Activated B cell treated with CpG ODN at 0.5 μM for 24 hours (primary cell): ENCODE measurements around the gene HTR4. TPM values are rescaled to one million over a fixed set of nuclear protein-coding genes. Genes with fewer than 3 reads are reported as not detected.
A peak's percentile ranks its signal among the peaks of the same experiment; 100 is the strongest.

Experiments
- ATAC-seq: fragments of 200-7000 bp; cut with Tn5 transposase; one replicate; pipeline ENCODE4 v1.10.0; 2021; ENCODE audit warnings: low read depth, mild to moderate bottlenecking, moderate library complexity
- CTCF ChIA-PET: fragments of 350-600 bp; sonication (Branson Sonifier 250); formaldehyde crosslinking; loops from one replicate; lab custom pipeline; 2021; ENCODE audit warnings: antibody characterized with exemption; lab: Charles Lee
- POLR2A ChIA-PET: fragments of 350-600 bp; sonication (Branson Sonifier 250); formaldehyde crosslinking; loops from one replicate; lab custom pipeline; 2021; ENCODE audit warnings: antibody characterized with exemption; lab: Charles Lee
- DNase-seq: peaks from one replicate; pipeline ENCODE4 v3.0.0; 2022
- H3K27ac Mint-ChIP-seq: one replicate; pipeline ENCODE4 v1.8.0; 2020; ENCODE audit warnings: mixed read lengths
- H3K27me3 Mint-ChIP-seq: one replicate; pipeline ENCODE4 v1.8.0; 2021; ENCODE audit warnings: mixed read lengths
- H3K36me3 Mint-ChIP-seq: one replicate; pipeline ENCODE4 v1.8.0; 2021; ENCODE audit warnings: low read depth, mixed read lengths
- H3K4me1 Mint-ChIP-seq: one replicate; pipeline ENCODE4 v1.8.0; 2021; ENCODE audit warnings: mixed read lengths
- H3K4me3 Mint-ChIP-seq: one replicate; pipeline ENCODE4 v1.8.0; 2020; ENCODE audit warnings: mild to moderate bottlenecking, mixed read lengths
- H3K9me3 Mint-ChIP-seq: one replicate; pipeline ENCODE4 v1.8.0; 2020; ENCODE audit warnings: mixed read lengths
- CTCF ChIP-seq: fragments of 200-600 bp; IDR thresholded peaks from one replicate; pipeline ENCODE4 v1.8.0; 2022; ENCODE audit warnings: antibody characterized with exemption, mild to moderate bottlenecking
- intact Hi-C: fragments of 100-400 bp; cut with micrococcal nuclease; formaldehyde crosslinking; loops from one replicate; pipeline ENCODE4 v1.15.1; 2024
- total RNA-seq: library from RNA; stranded (reverse); gene quantifications from 2 replicates; pipeline ENCODE4 v1.2.3, GENCODE V29; 2022

Gene HTR4
- total RNA-seq, 1 donor from 2014 or later: not detected

GRCh38 chr5:148488757-148489156, 165.6 kb downstream of the HTR4 start:
- TF ChIP-seq CTCF: no peak
- DNase-seq: no peak
- no peaks in the 10 kb centered on the region for H3K4me1 Mint-ChIP-seq
- no peaks in the 10 kb centered on the region for H3K36me3 Mint-ChIP-seq
- H3K27me3 Mint-ChIP-seq: peaks cover 13% of the 10 kb centered on the region
- intact Hi-C loops: no loop called here
- no peak overlapping the region for H3K4me3 Mint-ChIP-seq
- no peak overlapping the region for H3K27ac Mint-ChIP-seq
- POLR2A ChIA-PET: no interaction called here
- no peaks in the 10 kb centered on the region for H3K9me3 Mint-ChIP-seq
- CTCF ChIA-PET: no interaction called here
- no peak for ATAC-seq

GRCh38 chr5:148486456-148486855, 167.9 kb downstream of the HTR4 start:
- Mint-ChIP-seq H3K4me3 (no peak overlapping the region), H3K9me3 (no peaks in the 10 kb centered on the region), H3K36me3 (no peaks in the 10 kb centered on the region), H3K27ac (no peak overlapping the region), H3K27me3 (peaks cover 20% of the 10 kb centered on the region), H3K4me1 (peaks cover 3% of the 10 kb centered on the region)
- intact Hi-C loops: no loop called here
- ChIA-PET POLR2A (no interaction called here), CTCF (no interaction called here)
- ATAC-seq: no peak
- DNase-seq: no peak
- no peak for TF ChIP-seq CTCF

GRCh38 chr5:148484651-148485050, 169.7 kb downstream of the HTR4 start:
- DNase-seq (no peak), ATAC-seq (no peak)
- ChIA-PET CTCF (no interaction called here), POLR2A (no interaction called here)
- Mint-ChIP-seq H3K27me3 (peaks cover 19% of the 10 kb centered on the region), H3K27ac (no peak overlapping the region), H3K9me3 (no peaks in the 10 kb centered on the region), H3K36me3 (no peaks in the 10 kb centered on the region), H3K4me1 (peaks cover 3% of the 10 kb centered on the region), H3K4me3 (no peak overlapping the region)
- TF ChIP-seq CTCF: no peak
- intact Hi-C loops: no loop called here

- Mint-ChIP-seq H3K27me3 (peaks cover 22% of the 10 kb centered on the region), H3K4me1 (peaks cover 3% of the 10 kb centered on the region), H3K27ac (no peak overlapping the region), H3K4me3 (no peak overlapping the region), H3K36me3 (no peaks in the 10 kb centered on the region), H3K9me3 (no peaks in the 10 kb centered on the region)
- POLR2A ChIA-PET: no interaction called here
- CTCF ChIA-PET: interaction anchor here (1.1 kb wide), 1 partner anchor 57 kb away, joined by 3 read pairs; no protein-coding TSS in a partner anchor
- intact Hi-C loops: no loop called here
- TF ChIP-seq CTCF: no peak
- DNase-seq: no peak
- no peak for ATAC-seq
These were observed 170.6 kb downstream of the HTR4 start for GRCh38 chr5:148483750-148484149.

GRCh38 chr5:148482697-148483462, 171.4 kb downstream of the HTR4 start:
- Mint-ChIP-seq H3K4me1 (peaks cover 3% of the 10 kb centered on the region), H3K27ac (no peak overlapping the region), H3K36me3 (no peaks in the 10 kb centered on the region), H3K9me3 (no peaks in the 10 kb centered on the region), H3K4me3 (no peak overlapping the region), H3K27me3 (peaks cover 28% of the 10 kb centered on the region)
- ChIA-PET POLR2A (no interaction called here), CTCF (interaction anchor here (1.1 kb wide), 1 partner anchor 56 kb away, joined by 3 read pairs; no protein-coding TSS in a partner anchor)
- ATAC-seq: peak; percentile 45
- no peak for DNase-seq
- intact Hi-C loops: no loop called here
- TF ChIP-seq CTCF: no peak
